VCaP (cell line): Measurements from ENCODE around the gene SNRPA.
"Not testable (repeated sequence)": the region's sequence is repeated elsewhere in the genome, so short reads cannot be mapped to it uniquely, and the experiment has no call there.

Source experiments
- H3K27ac ChIP-seq: fragments of 450-650 bp; 2 replicates; pipeline ENCODE4 v1.5.1; 2017
- TF ChIP-seq, protein P1 (sequence below): fragments of 450-650 bp; conservative IDR thresholded peaks from 2 replicates; pipeline ENCODE4 v1.5.1; 2017; ENCODE audit warnings: mild to moderate bottlenecking, moderate library complexity

SNRPA gene

DNA sequence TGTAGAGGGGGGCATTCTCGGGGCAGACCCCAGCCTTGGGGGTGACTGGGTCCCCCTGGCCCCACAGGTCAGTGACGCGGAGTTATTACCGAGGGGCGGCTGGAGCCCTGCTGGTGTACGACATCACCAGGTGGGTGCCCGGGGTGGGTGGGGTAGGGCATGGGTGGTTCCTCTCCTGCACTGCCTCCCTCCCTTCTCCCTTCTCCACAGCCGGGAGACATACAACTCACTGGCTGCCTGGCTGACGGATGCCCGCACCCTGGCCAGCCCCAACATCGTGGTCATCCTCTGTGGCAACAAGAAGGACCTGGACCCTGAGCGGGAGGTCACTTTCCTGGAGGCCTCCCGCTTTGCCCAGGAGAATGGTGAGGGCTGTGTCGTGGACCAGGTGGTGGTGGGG is 32.7 kb downstream of the SNRPA start:
- no peak overlapping the region for H3K27ac ChIP-seq
- TF ChIP-seq, protein P1, sequence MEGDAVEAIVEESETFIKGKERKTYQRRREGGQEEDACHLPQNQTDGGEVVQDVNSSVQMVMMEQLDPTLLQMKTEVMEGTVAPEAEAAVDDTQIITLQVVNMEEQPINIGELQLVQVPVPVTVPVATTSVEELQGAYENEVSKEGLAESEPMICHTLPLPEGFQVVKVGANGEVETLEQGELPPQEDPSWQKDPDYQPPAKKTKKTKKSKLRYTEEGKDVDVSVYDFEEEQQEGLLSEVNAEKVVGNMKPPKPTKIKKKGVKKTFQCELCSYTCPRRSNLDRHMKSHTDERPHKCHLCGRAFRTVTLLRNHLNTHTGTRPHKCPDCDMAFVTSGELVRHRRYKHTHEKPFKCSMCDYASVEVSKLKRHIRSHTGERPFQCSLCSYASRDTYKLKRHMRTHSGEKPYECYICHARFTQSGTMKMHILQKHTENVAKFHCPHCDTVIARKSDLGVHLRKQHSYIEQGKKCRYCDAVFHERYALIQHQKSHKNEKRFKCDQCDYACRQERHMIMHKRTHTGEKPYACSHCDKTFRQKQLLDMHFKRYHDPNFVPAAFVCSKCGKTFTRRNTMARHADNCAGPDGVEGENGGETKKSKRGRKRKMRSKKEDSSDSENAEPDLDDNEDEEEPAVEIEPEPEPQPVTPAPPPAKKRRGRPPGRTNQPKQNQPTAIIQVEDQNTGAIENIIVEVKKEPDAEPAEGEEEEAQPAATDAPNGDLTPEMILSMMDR = no peak

DNA sequence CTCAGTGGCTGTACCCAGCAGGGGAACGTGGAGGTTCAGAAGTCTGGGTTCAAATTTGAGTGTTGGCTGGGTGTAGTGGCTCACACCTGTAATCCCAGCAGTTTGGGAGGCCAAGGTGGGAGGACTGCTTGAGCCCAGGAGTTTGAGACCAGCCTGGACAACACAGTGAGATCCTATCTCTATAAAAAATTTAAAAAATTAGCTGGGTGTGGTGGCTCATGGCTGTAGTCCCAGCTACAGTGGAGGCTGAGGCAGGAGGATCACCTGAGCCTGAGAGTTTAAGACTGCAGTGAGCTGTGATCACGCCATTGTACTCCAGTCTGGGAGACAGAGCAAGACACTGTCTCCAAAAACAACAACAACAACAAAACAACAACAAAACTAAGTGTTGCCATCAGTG is 33.1 kb downstream of the SNRPA start:
- not testable (repeated sequence) for H3K27ac ChIP-seq

DNA sequence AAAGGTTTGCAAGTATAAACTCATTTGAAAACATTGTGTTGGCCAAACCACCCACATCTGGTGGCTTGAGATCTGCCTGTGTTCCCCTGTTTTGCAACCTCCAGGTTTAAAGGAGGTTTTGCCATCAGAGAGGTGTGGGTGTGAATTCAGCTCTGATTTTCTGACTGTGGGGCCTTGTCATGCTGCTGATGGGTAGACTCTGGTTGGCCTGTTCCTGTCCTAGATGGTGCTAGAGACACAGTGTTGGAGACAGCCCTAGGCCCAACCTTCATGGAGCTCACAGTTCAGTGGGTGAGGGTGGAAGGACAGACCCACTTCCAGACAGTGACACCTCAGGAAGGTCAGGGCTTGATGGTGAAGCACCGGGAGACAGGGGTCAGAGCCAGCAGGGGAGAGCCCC is 34.5 kb downstream of the SNRPA start:
- no peak overlapping the region for H3K27ac ChIP-seq
- TF ChIP-seq, protein P1 = no peak

DNA sequence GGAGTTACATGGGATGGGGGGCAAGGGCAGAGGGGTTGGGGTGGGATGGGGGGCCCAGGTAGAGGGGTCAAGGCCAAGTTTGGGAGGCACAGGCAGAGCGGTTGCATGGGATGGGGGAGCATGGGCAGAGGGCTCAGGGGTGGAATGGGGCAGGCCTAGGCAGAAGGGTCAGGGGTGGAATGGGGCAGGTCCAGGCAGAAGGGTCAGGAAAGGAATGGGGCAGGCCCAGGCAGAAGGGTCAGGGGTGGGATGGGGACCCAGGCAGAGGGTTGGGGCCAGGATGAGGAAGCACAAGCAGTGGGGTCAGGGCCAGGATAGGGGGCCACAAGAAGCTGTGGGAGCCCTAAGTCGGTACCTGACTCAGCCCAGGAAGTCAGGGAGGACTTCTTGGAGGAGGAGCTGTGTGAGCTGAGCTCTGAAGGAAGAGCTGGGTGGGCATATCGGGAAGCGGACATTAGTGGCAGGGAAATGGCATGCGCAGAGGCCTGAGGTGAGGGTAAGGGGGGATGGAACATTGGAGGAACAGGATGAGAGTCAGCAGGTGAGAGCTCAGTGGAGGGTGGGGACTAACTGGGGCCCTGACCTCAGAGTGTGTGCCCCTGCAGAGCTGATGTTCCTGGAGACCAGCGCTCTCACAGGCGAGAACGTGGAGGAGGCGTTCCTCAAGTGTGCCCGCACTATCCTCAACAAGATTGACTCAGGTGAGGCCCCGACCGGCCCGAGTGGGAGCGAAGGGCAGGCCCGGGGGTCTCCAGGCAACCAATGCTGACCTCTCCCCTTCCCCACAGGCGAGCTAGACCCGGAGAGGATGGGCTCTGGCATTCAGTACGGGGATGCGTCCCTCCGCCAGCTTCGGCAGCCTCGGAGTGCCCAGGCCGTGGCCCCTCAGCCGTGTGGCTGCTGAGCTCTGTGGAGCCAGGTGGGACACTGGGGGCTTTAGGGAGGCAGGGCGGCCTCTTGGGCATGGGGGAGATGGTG is 35.3 kb downstream of the SNRPA start:
- no peak overlapping the region for H3K27ac ChIP-seq

DNA sequence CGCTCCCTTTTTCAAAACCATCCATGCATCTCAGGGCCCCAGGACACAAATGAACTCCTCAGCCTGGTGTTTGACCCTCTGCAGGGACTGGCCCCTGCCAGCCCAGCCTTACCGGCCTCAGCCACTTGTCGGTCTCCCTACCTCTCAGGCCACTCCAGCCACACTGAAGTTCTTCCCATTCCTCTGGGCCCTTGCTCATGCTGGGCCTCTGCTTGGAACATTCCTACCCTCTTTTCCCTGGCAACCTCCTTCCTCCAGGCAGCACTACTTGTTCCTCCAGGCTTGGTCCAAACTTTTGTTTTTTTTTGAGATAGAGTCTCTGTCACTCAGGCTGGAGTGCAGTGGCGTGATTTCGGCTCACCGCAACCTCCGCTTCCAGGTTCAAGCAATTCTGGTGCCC is 40.3 kb downstream of the SNRPA start:
- H3K27ac ChIP-seq = no peak overlapping the region
- TF ChIP-seq, protein P1 = no peak

More for the DNA sequence above, 35.3 kb downstream of the SNRPA start:
- TF ChIP-seq, protein P1 = no peak

DNA sequence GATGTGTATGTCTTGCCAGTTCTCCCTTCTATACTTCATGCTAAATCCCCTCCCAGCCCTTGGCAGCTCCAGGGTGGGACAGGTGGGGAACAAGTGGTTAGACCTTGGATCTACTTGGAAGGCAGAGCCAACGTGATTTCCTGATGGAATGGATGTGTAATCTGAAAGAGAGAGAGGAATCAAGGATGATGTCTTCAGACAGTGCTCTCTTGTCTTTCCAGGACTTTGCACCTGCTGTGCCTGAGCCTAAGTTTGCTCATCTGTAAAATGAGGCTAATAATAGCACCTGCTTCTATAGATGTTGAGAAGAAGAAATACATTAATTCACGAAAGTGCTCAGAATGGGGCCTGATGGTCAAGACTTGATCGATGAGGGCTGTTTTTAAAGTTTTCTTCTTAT is 41.0 kb downstream of the SNRPA start:
- TF ChIP-seq, protein P1 = no peak
- H3K27ac ChIP-seq = no peak overlapping the region

DNA sequence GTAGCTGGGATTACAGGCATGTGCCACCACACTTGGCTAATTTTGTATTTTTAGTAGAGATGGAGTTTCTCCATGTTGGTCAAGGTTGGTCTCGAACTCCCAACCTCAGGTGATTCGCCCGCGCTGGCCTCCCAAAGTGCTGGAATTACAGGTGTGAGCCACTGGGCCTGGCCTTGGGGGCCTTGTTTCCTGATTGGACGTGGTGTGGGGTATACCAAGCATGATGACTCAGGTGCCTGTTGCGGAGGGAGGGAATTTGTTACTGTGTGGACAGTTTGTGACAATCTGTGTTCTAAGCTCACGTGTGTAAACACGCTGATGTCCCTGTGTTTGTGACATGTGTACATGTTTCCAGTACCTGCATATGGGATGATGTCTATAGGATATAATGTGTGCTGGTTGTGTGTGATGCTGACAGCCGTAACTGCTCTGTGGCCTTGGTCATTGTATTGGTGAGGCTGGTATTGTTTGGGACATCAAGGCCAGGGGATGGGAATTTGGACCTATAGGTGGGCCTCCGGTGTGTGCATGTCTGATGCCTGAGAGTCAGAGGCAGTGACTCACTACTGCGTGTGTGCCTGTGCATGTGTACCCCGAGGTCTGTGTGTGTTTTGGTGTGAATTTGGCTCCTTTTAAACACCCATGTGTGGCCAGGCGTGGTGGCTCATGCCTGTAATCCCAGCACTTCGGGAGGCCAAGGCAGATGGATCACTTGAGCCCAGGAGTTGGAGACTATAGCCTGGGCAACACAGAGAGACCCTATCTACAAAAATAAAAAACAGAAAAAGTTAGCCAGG is 46.4 kb downstream of the SNRPA start:
- peak overlapping the region; percentile 91 for H3K27ac ChIP-seq
- TF ChIP-seq, protein P1 = no peak
